ENCODE results near the gene STXBP4.
A peak's percentile ranks its signal among the peaks of the same experiment; 100 is the strongest.

Gene STXBP4

GRCh38 chr17:55124730-55125360 is 156.3 kb downstream of the STXBP4 start:
- no peak for DNase-seq

- no peak for DNase-seq
Observed at GRCh38 chr17:55133583-55133982, 165.0 kb downstream of the STXBP4 start.

DNA sequence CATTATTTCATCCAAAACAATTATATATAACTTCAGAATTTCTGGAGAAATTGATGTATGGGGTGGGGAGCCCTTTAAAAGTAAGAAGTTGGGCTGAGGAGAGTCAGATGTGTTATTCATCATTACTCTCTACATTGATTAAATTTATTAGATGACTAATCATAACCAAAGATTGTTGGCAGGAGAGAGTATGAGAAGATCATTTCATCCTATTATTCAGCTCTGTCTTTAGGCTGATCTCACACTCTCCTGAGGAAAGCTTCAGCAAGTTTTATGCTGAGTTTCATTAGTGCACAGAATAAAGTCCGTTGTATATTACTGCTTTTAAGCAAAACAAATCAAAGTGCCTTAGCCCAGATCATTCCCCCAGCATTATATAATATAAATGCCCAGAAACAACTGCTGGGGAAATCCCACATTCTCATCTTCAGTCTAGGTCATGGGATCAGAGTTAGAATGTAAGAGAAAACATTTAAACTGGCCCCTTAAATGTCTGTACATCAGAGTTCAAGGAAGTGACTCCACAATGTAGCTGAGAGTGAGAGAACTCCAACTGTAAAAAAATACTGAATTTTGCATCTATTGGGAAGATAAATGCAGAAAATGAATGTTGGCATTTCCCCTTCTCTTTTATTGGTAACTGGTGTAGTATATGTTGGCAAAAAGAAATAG is 166.1 kb downstream of the STXBP4 start:
- no peak for DNase-seq

GRCh38 chr17:55140809-55141208 is 172.2 kb downstream of the STXBP4 start:
- DNase-seq: no peak

DNA sequence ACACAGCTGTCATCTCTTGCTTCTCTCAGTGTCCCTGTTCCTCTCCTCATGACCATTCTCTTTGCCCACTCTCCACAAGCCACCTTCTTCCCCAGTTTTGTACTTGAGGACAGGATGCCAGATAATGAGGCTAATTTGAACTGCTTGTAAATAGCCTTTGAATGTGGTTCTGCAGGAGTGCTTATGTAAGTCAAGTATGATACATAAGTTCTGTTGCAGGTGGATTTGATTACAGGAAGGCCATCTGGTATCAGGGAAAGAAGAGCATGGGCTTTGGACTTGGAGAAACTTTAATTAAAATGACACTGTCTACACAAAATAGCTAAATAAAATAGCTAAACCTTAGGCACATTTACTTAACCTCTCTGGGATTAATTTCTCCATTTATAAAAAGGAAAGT is 176.0 kb downstream of the STXBP4 start:
- peak; percentile 11 for DNase-seq

- no peak for DNase-seq
Observed at GRCh38 chr17:55149485-55149884, 180.9 kb downstream of the STXBP4 start.

DNA sequence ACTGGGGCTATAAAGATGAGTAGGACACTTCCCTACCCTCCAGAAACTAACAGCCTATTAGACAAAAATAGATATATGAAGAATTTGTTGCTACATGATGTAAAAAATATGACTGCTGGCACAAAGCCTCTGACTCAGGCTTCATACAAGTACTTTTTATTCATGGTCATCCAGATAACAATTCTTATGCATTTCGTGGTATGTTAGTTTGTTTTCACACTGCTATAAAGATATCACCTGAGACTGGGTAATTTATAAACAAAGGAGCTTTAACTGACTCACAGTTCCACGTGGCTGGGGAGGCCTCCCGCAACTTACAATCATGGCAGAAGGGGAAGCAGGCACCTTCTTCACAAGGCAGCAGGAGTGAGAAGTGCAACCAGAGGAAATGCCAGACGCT is 183.7 kb downstream of the STXBP4 start:
- DNase-seq: no peak

GRCh38 chr17:55154101-55154500 is 185.5 kb downstream of the STXBP4 start:
- no peak for DNase-seq

- no peak for DNase-seq
Observed at GRCh38 chr17:55155856-55156560, 187.4 kb downstream of the STXBP4 start.

GRCh38 chr17:55157165-55157564 is 188.6 kb downstream of the STXBP4 start:
- peak; percentile 49 for DNase-seq

GRCh38 chr17:55158439-55158838 is 189.9 kb downstream of the STXBP4 start:
- no peak for DNase-seq

DNA sequence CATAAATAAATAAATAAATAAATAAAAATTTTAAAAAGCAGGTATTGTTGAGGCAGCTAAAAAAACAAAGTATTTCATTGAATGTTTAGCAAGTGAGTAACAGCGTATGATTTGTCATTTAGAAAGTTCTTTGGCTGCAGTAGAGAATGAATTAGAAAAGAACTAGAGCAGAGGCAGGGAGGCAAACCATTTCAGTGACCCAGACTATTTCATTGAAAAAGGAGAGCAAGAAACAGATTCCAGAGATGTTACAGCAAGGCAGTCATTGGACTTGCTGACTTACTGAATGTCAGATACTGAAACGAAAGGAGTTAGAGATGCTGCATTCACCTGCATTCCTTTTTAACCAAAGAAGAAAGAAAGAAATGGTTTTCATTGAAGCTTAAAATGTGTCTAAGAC is 190.7 kb downstream of the STXBP4 start:
- DNase-seq: no peak

- DNase-seq: no peak
Observed at GRCh38 chr17:55160501-55160900, 191.9 kb downstream of the STXBP4 start.

GRCh38 chr17:55161935-55162555 is 193.5 kb downstream of the STXBP4 start:
- DNase-seq: no peak

DNA sequence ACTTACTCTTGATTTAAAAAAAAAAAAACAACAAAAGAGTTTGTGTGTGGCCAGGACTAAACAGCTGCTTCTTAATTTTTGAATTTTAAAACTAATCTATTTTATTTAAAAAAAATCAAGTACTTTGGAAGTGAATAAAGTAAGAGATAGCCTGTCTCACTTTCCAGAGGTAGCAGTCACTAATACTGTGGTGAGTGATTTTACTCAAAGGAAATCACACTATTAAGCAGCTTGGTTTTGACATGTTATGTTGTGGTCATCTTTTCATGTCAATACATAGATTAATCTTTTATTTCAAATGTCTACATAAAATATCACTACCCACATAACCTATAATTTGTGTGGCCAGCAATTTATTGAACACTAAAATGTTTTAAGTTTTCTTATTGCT is 194.0 kb downstream of the STXBP4 start:
- no peak for DNase-seq

DNA sequence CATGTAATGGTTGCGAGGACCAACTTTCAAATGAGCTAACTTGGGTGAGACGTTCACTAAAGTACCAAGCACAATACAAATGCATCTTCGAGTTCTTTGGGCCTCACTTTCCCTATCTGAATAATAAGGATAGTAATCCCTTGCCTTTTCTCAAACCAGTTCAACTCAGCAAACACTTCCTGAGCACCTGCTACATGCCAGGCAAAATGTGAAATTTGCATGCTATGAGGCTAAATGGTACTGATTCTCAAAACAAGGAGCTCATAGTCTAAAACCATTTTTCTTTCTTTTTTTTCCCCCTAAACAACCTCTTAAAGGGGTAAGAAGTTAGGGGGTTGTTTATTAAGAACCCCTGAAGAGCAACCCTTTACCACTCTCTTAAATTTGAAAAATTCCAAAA is 194.8 kb downstream of the STXBP4 start:
- DNase-seq: no peak

- no peak for DNase-seq
Observed at GRCh38 chr17:55166506-55166905, 197.9 kb downstream of the STXBP4 start.

DNA sequence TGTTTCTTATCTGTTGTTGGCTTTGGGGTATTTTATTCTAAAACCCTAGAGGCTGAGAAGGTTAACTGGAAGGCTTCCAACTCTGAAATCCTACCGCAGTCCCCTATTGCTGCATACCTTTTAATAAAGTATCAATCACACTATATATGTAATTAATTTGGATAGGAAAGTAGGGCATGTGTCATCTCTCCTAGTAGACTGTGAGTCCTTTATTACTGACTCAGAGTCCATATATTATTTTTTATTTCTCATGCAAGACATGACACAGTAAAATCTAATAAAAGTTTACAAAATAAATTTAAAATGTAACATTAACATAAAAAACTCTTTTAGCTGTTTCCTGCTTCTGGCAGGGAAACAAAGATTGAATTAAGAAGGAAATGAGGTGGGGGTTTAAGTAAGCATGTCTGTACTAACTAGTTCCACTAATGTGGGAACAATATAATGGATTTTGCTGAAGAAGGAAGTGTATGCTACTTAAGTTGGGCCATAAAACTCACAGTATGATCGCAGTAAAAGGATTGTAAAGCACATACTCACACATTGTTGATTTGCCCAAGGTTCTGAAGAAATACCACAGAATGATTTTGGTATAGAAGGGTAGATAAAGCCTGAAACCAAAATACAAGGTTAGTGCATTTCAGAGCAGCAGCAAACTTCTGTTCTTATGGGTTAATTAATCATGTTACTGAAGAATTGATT is 198.6 kb downstream of the STXBP4 start:
- DNase-seq: no peak

DNA sequence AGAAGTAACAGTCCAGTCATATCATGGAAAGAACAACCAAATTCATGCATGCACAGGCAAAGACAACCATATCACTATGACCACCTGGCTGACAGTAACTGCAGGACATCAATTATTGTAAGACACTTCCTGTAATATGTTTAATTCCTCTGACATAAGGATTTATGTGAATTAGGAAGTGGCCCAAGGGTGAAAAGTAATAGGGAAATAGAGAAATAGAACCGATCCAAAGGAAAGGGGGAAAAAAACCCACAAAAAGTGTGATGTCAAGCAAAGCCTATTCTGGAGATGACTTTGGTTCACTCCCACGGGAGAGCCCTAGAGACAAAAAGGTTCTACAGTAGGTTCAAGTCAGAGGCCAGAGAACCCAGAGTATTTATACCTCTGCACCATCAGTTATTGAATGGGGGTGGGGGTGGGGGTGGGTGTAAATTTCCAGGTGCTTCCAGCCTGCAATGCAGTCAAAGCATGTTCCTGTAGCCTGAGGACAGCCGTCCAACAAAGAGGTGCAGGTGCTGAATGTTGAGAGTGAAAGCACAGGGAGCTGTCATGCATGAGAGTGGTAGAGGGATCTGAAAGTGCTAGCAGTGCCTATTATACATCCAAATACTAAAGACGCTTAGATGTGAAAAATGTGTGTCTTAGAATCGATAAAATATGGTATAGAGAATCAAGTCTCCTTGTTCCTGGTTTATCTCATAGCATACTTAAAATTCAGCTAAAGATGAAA is 200.6 kb downstream of the STXBP4 start:
- DNase-seq: no peak

DNA sequence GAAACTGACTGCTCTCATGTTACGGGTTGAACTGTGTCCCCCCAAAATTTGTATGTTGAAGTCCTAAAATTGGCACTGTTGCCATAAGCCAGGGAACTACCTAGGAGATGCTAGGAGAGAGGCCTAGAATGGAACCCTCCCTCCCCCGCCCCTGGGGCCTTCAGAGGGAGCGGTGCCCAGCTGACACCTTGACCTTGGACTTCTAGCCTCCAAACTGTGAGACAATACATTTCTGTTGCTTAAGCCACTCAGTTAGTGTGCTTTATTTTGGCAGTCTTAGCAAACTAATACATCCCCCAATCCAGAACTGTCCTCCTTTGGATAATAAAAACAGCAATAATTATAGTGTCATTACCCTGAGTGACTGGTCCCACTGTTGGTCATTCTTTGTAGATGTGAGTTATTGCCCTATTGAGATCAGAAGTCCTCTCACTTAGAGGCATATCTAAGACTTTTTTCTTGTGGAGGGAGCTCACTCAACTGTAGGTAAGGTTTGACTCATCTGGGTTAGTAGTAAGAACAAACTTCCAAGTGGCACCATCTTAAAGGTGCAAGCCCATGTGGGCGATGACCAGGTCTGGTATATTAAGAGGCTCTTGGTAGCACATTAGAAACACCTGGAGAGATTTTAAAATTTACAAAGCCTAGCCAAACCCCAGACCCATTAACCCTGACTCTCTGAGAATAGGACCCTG is 203.2 kb downstream of the STXBP4 start:
- DNase-seq: no peak

- no peak for DNase-seq
Observed at GRCh38 chr17:55172612-55173011, 204.0 kb downstream of the STXBP4 start.

GRCh38 chr17:55174133-55174532 is 205.6 kb downstream of the STXBP4 start:
- no peak for DNase-seq

All from NCI-H2171 (cell line).